Measurements from ENCODE around the gene PCNX2. TPM values are rescaled to one million over a fixed set of nuclear protein-coding genes. Genes with fewer than 3 reads are reported as not detected.

Gene PCNX2
- total RNA-seq, 1 donor from 2014 or later = 29.5 TPM

DNA sequence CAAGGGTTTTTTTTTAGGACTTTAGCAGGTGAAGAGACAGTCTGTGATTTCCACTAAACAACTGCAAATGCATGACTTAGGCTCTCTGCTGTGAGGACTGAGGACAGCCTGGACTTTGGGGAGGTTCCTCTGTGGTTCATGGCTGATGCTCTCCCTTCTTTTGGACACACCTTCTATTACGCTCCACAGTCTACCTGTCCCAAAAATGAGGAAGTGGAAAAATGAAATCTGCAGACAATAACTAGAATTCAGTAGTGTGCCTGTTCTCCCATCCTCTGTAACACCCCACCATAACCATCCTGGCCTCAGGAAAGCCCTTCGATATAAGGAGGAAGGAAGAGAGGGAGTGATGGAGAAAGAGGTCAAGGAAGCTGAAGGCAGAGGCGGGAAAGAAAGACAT, 276.4 kb downstream of the PCNX2 start:
- no peak overlapping the region for H3K4me3 ChIP-seq (ENCODE audit: low read depth, low read length)
- no peak for DNase-seq (ENCODE audit: low read depth)
- TF ChIP-seq, protein P1, sequence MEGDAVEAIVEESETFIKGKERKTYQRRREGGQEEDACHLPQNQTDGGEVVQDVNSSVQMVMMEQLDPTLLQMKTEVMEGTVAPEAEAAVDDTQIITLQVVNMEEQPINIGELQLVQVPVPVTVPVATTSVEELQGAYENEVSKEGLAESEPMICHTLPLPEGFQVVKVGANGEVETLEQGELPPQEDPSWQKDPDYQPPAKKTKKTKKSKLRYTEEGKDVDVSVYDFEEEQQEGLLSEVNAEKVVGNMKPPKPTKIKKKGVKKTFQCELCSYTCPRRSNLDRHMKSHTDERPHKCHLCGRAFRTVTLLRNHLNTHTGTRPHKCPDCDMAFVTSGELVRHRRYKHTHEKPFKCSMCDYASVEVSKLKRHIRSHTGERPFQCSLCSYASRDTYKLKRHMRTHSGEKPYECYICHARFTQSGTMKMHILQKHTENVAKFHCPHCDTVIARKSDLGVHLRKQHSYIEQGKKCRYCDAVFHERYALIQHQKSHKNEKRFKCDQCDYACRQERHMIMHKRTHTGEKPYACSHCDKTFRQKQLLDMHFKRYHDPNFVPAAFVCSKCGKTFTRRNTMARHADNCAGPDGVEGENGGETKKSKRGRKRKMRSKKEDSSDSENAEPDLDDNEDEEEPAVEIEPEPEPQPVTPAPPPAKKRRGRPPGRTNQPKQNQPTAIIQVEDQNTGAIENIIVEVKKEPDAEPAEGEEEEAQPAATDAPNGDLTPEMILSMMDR (IDR thresholded peaks at IDR 0.05; ENCODE audit: insufficient read depth, low read length, poor library complexity, severe bottlenecking) = no peak

DNA sequence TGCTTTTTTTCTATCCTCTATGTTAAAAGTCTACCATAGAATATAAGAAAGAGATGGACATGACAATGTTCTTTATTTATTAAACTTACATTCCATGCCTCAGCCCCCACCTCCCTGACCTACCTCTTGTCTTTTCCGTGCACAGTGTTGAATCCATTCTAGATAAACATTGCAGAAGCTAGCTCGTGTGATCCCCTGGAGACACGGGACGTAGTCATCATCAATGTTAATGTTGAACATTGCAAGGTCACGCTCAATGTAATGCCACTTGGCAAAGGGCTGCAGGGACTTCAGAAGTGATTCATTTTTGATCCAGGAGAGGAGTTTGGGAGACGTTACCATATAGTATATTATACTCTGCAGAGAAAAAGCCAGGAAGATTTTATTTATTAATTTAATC, 278.7 kb downstream of the PCNX2 start:
- DNase-seq (ENCODE audit: low read depth) = no peak
- H3K36me3 ChIP-seq (ENCODE audit: control insufficient read depth, insufficient read depth, low read length) = no peaks in the 10 kb centered on the region

More for the DNA sequence above, 276.4 kb downstream of the PCNX2 start:
- Histone ChIP-seq H3K36me3 (ENCODE audit: control insufficient read depth, insufficient read depth, low read length) (peaks cover 1% of the 10 kb centered on the region), H3K27me3 (ENCODE audit: control insufficient read depth, insufficient read depth, low read length) (no peaks in the 10 kb centered on the region)

DNA sequence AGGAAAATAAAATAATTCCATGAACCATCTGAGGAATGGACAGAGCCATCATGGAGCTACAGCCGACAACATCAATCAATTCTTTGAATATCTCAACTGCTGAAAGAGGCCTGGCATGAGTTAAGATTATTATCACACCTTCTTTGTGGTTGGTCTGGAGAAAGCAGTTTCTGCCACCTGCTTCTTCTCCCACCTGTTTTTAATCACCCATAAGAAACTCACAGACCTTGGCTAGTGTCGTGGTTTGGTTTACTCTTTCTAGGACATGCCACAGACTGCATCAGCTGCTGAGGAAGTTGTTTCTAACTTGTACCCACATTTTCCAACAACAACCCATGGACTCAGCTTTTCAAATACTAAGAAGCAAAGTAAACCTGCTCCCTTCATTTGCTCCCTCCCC, 279.6 kb downstream of the PCNX2 start:
- Histone ChIP-seq H3K4me3 (ENCODE audit: low read depth, low read length) (no peak overlapping the region), H3K36me3 (ENCODE audit: control insufficient read depth, insufficient read depth, low read length) (no peaks in the 10 kb centered on the region), H3K27me3 (ENCODE audit: control insufficient read depth, insufficient read depth, low read length) (no peaks in the 10 kb centered on the region)
- DNase-seq (ENCODE audit: low read depth) = no peak
- TF ChIP-seq, protein P1 (IDR thresholded peaks at IDR 0.05; ENCODE audit: insufficient read depth, low read length, poor library complexity, severe bottlenecking) = no peak

More for the DNA sequence above, 278.7 kb downstream of the PCNX2 start:
- TF ChIP-seq, protein P1 (IDR thresholded peaks at IDR 0.05; ENCODE audit: insufficient read depth, low read length, poor library complexity, severe bottlenecking) = no peak
- H3K4me3 ChIP-seq (ENCODE audit: low read depth, low read length) = no peak overlapping the region
- H3K27me3 ChIP-seq (ENCODE audit: control insufficient read depth, insufficient read depth, low read length) = no peaks in the 10 kb centered on the region

DNA sequence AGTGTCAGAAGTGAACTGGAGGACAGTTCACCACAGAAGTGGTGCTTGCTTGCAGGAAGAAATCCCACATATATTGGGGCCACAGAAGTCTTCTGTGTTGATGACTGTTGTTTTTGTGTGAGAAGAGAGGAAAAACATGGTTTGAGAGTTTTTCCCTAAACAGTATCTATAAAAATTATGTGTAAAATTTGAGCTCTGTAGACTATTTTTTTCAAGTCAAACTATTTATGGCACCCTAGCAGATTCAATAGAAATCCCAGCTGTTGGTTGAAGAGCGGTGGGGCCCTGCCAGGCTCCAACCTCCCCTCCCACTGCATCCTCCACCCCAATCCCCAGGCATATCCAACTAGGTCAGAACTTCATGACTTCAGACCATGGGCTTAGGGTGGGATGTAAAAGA, 283.5 kb downstream of the PCNX2 start:
- H3K4me3 ChIP-seq (ENCODE audit: low read depth, low read length) = no peak overlapping the region
- DNase-seq (ENCODE audit: low read depth) = no peak
- H3K27me3 ChIP-seq (ENCODE audit: control insufficient read depth, insufficient read depth, low read length) = no peaks in the 10 kb centered on the region
- TF ChIP-seq, protein P1 (IDR thresholded peaks at IDR 0.05; ENCODE audit: insufficient read depth, low read length, poor library complexity, severe bottlenecking) = no peak
- no peaks in the 10 kb centered on the region for H3K36me3 ChIP-seq (ENCODE audit: control insufficient read depth, insufficient read depth, low read length)

DNA sequence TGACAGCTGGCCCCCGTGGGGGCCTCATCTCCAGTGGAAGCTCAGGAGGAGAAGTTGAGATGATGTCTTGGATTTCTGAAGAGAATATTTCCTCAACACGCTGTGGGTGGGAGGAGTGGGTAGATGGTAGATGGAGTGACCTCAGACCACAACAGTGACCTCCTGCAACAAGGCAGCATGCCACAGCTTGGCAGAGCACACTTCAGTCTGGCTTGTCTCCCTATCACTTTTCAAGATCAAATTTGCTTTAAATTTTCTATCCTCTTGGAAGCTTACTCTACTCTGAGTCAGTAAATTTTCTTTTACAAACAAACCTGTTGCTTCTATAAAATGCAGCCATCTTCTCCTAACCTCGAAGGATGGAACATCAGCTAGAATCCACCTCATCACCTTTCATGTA, 285.4 kb downstream of the PCNX2 start:
- H3K36me3 ChIP-seq (ENCODE audit: control insufficient read depth, insufficient read depth, low read length) = no peaks in the 10 kb centered on the region
- DNase-seq (ENCODE audit: low read depth) = no peak
- no peaks in the 10 kb centered on the region for H3K27me3 ChIP-seq (ENCODE audit: control insufficient read depth, insufficient read depth, low read length)
- no peak overlapping the region for H3K4me3 ChIP-seq (ENCODE audit: low read depth, low read length)
- TF ChIP-seq, protein P1 (IDR thresholded peaks at IDR 0.05; ENCODE audit: insufficient read depth, low read length, poor library complexity, severe bottlenecking) = no peak

DNA sequence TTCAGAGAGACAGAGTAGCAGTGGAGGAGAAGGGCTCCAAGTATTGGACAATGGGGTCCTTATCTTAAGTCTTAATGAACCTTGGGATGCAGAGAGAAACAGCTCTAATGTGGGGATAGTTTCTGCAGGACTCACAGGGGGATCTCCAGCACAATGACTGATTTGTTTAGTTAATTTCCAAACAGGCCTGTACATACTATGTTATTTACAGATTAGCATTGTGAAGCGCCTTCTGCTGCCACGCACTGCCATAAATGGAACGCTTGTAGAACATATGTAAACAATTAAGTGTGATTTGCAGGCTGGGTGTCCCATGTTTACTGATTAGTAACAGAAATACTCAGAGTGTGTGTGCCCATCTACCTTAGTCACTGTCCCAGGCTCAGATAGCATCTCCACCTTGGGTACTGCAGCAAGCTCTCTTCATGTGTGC, 289.0 kb downstream of the PCNX2 start:
- H3K27me3 ChIP-seq (ENCODE audit: control insufficient read depth, insufficient read depth, low read length) = no peaks in the 10 kb centered on the region
- DNase-seq (ENCODE audit: low read depth) = no peak
- no peak overlapping the region for H3K4me3 ChIP-seq (ENCODE audit: low read depth, low read length)
- no peaks in the 10 kb centered on the region for H3K36me3 ChIP-seq (ENCODE audit: control insufficient read depth, insufficient read depth, low read length)
- TF ChIP-seq, protein P1 (IDR thresholded peaks at IDR 0.05; ENCODE audit: insufficient read depth, low read length, poor library complexity, severe bottlenecking) = no peak
